Stimulated activated naive CD4-positive, alpha-beta T cell treated with Interleukin-2 at 50 U/mL for 16 hours (primary cell): ENCODE data around the gene OPCML.

Source experiments
- DNase-seq: peaks from one replicate; lab custom pipeline; 2025; lab: John Stamatoyannopoulos, UW

Gene OPCML

GRCh38 chr11:133360860-133361688 lies 171.2 kb downstream of the OPCML start:
- no peak for DNase-seq

- no peak for DNase-seq
Observed at GRCh38 chr11:133355095-133355494, 177.2 kb downstream of the OPCML start.

GRCh38 chr11:133354069-133354468 lies 178.2 kb downstream of the OPCML start:
- DNase-seq = no peak

GRCh38 chr11:133350045-133350444 lies 182.3 kb downstream of the OPCML start:
- no peak for DNase-seq

- DNase-seq = no peak
Observed at GRCh38 chr11:133347988-133348387, 184.3 kb downstream of the OPCML start.

GRCh38 chr11:133346137-133346536 lies 186.2 kb downstream of the OPCML start:
- DNase-seq = no peak

- DNase-seq = no peak
Observed at GRCh38 chr11:133343951-133344350, 188.3 kb downstream of the OPCML start.

- DNase-seq = no peak
Observed at GRCh38 chr11:133339495-133340140, 192.7 kb downstream of the OPCML start.

- DNase-seq = no peak
Observed at GRCh38 chr11:133338588-133338987, 193.7 kb downstream of the OPCML start.

GRCh38 chr11:133337951-133338418 lies 194.3 kb downstream of the OPCML start:
- DNase-seq = no peak

GRCh38 chr11:133337193-133337592 lies 195.1 kb downstream of the OPCML start:
- no peak for DNase-seq

- no peak for DNase-seq
Observed at GRCh38 chr11:133331031-133331430, 201.3 kb downstream of the OPCML start.

GRCh38 chr11:133326849-133327248 lies 205.5 kb downstream of the OPCML start:
- no peak for DNase-seq

- DNase-seq = no peak
Observed at GRCh38 chr11:133326332-133326731, 206.0 kb downstream of the OPCML start.

- DNase-seq = no peak
Observed at GRCh38 chr11:133325711-133326110, 206.6 kb downstream of the OPCML start.

- no peak for DNase-seq
Observed at GRCh38 chr11:133323354-133323753, 208.9 kb downstream of the OPCML start.

GRCh38 chr11:133318221-133318620 lies 214.1 kb downstream of the OPCML start:
- no peak for DNase-seq

- DNase-seq = no peak
Observed at GRCh38 chr11:133311230-133311629, 221.1 kb downstream of the OPCML start.

- DNase-seq = no peak
Observed at GRCh38 chr11:133306019-133306418, 226.3 kb downstream of the OPCML start.

- DNase-seq = no peak
Observed at GRCh38 chr11:133305208-133305956, 226.9 kb downstream of the OPCML start.

GRCh38 chr11:133303262-133303661 lies 229.0 kb downstream of the OPCML start:
- no peak for DNase-seq

- DNase-seq = no peak
Observed at GRCh38 chr11:133302056-133302455, 230.2 kb downstream of the OPCML start.

- DNase-seq = no peak
Observed at GRCh38 chr11:133300666-133301065, 231.6 kb downstream of the OPCML start.
